Chondrocyte (in vitro differentiated cells): ENCODE measurements around the gene CDC34. TPM values are rescaled to one million over a fixed set of nuclear protein-coding genes. Genes with fewer than 3 reads are reported as not detected.

Experiments used
- DNase-seq: peaks from one replicate; pipeline ENCODE4 v3.0.0; 2021; ENCODE audit warnings: mixed read lengths, low spot score
- H3K27ac Mint-ChIP-seq: one replicate; pipeline ENCODE4 v1.8.0; 2021; ENCODE audit warnings: mild to moderate bottlenecking, moderate library complexity, mixed read lengths; ENCODE audit not compliant: unreplicated experiment
- H3K27me3 Mint-ChIP-seq: 2 replicates; pipeline ENCODE4 v1.8.0; 2021; ENCODE audit warnings: low read depth, mixed read lengths
- H3K36me3 Mint-ChIP-seq: 2 replicates; pipeline ENCODE4 v1.8.0; 2021; ENCODE audit warnings: low read depth, mixed read lengths
- H3K4me1 Mint-ChIP-seq: 2 replicates; pipeline ENCODE4 v1.8.0; 2021; ENCODE audit warnings: low read depth, mild to moderate bottlenecking, mixed read lengths
- H3K4me3 Mint-ChIP-seq: one replicate; pipeline ENCODE4 v1.8.0; 2021; ENCODE audit warnings: mild to moderate bottlenecking, moderate library complexity, mixed read lengths; ENCODE audit not compliant: unreplicated experiment
- H3K9me3 Mint-ChIP-seq: 2 replicates; pipeline ENCODE4 v1.8.0; 2021; ENCODE audit warnings: low read depth, mixed read lengths
- total RNA-seq: library from RNA; stranded (reverse); gene quantifications from 3 replicates; pipeline ENCODE4 v1.2.1, GENCODE V29; 2021
- TF ChIP-seq, protein P1 (sequence below): fragments of 200-600 bp; sonication (generic); IDR thresholded peaks from 2 replicates; pipeline ENCODE4 v1.5.0; 2021; ENCODE audit warnings: antibody characterized with exemption, mild to moderate bottlenecking, moderate library complexity

CDC34 gene
- total RNA-seq, 1 donor from 2014 or later: 66.9 TPM

DNA sequence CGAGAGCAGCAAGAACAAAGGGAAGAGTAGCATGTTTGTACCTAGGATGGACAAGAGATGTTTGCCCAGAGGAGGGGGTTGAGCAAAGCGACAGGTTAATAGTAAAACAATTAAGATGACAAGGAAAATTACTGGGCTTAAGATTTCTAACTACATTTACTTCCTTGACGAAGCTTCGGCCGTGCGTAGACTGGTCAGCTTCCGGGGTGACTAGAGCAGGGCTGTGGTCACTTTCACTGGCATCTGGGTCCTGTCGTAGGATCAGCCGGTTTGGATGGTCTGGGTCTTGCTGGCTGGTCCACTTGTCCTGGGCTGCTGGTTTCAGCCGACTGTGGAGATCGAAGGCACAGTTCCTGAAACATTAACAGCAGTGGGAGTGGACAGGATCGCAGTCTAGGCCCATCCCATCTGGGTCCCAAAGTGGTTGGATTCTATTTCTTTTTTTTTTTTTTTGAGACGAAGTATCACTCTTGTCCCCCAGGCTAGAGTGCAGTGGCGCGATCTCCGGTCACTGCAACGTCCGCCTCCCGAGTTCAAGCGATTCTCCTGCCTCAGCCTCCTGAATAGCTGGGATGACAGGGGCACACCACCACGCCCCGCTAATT is 35.8 kb downstream of the CDC34 start:
- no peak for DNase-seq
- TF ChIP-seq, protein P1, sequence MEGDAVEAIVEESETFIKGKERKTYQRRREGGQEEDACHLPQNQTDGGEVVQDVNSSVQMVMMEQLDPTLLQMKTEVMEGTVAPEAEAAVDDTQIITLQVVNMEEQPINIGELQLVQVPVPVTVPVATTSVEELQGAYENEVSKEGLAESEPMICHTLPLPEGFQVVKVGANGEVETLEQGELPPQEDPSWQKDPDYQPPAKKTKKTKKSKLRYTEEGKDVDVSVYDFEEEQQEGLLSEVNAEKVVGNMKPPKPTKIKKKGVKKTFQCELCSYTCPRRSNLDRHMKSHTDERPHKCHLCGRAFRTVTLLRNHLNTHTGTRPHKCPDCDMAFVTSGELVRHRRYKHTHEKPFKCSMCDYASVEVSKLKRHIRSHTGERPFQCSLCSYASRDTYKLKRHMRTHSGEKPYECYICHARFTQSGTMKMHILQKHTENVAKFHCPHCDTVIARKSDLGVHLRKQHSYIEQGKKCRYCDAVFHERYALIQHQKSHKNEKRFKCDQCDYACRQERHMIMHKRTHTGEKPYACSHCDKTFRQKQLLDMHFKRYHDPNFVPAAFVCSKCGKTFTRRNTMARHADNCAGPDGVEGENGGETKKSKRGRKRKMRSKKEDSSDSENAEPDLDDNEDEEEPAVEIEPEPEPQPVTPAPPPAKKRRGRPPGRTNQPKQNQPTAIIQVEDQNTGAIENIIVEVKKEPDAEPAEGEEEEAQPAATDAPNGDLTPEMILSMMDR: no peak
- no peak overlapping the region for H3K4me3 Mint-ChIP-seq
- H3K27me3 Mint-ChIP-seq: no peaks in the 10 kb centered on the region
- peaks cover 13% of the 10 kb centered on the region for H3K4me1 Mint-ChIP-seq
- no peak overlapping the region for H3K27ac Mint-ChIP-seq
- H3K36me3 Mint-ChIP-seq: no peaks in the 10 kb centered on the region
- H3K9me3 Mint-ChIP-seq: no peaks in the 10 kb centered on the region

DNA sequence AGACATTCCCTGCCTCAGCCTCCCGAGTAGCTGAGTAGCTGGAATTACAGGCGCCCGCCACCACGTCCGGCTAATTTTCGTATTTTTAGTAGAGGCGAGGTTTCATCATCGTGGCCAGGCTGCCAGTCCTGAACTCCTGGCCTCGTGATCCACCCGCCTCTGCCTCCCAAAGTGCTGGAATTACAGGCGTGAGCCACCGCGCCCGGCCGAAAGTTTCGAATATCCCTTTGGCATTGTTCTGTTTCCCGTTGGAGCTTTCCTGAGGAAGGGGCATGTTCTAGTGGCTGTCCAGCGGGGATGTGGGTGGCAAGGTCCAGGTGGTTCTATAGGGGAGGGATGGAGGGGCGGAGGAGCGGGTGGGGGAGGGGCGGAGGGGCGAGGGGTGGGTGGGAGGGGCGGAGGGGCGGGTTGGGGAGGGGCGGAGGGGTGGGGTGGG is 38.7 kb downstream of the CDC34 start:
- H3K4me3 Mint-ChIP-seq: no peak overlapping the region
- no peaks in the 10 kb centered on the region for H3K36me3 Mint-ChIP-seq
- DNase-seq: peak; percentile 43
- TF ChIP-seq, protein P1: no peak
- H3K9me3 Mint-ChIP-seq: no peaks in the 10 kb centered on the region
- peaks cover 33% of the 10 kb centered on the region for H3K4me1 Mint-ChIP-seq
- no peaks in the 10 kb centered on the region for H3K27me3 Mint-ChIP-seq
- H3K27ac Mint-ChIP-seq: no peak overlapping the region

DNA sequence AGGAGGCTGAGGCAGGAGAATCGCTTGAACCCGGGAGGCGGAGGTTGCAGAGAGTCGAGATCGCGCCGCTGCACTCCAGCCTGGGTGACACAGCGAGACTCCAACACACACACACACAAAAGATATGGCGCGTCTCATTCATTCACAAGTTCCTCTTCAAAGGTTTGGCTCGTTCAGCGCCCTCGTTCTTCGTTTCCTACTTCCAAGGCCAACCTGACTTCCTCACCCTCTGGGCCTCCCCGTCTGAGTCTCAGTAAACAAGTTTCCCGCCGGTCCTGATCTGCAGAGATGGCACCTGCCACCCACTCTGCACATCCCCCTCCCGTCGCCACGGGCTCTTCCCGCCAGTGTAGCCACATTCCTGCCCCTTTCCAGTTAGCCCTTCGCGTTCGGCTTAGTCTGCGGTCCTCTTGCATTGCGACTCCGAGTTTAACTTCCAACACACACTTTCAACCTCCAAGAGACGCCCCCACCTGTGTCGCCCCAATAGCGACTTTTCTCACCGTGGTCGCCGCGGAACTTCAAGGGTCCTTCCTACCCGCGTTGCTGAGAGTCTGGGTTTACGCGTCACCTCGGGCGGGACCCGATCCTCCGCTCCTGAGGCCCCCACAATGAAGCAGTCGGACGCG is 39.5 kb downstream of the CDC34 start:
- H3K27me3 Mint-ChIP-seq: no peaks in the 10 kb centered on the region
- TF ChIP-seq, protein P1: no peak

DNA sequence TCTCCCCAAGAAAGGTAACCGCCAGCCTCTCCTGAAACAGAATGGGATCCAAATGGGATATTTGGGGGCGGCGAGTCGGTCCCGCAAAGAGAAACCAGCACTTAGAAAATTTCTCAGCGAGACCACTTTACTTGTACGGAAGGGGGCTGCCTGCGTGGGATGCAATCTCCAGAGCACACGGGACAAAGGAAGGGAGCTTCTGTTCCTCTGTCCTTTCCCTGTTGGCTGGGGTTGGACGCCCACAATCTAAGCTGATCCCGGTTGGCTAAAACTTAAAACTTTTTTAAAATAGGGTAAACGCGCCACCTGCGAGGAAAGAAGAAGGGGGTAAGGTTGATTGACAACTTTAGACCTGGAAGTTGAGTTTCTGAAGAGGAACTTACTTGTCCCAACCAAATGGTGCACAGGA is 40.0 kb downstream of the CDC34 start:
- Mint-ChIP-seq H3K4me1 (peaks cover 45% of the 10 kb centered on the region), H3K36me3 (no peaks in the 10 kb centered on the region), H3K9me3 (no peaks in the 10 kb centered on the region), H3K4me3 (peak overlapping the region; percentile 90), H3K27me3 (no peaks in the 10 kb centered on the region), H3K27ac (peak overlapping the region; percentile 86)
- DNase-seq: no peak
- TF ChIP-seq, protein P1: no peak

More for the DNA sequence above, 39.5 kb downstream of the CDC34 start:
- Mint-ChIP-seq H3K4me1 (peaks cover 40% of the 10 kb centered on the region), H3K4me3 (peak overlapping the region; percentile 90), H3K27ac (peak overlapping the region; percentile 86), H3K36me3 (no peaks in the 10 kb centered on the region), H3K9me3 (no peaks in the 10 kb centered on the region)
- DNase-seq: peak; percentile 71

DNA sequence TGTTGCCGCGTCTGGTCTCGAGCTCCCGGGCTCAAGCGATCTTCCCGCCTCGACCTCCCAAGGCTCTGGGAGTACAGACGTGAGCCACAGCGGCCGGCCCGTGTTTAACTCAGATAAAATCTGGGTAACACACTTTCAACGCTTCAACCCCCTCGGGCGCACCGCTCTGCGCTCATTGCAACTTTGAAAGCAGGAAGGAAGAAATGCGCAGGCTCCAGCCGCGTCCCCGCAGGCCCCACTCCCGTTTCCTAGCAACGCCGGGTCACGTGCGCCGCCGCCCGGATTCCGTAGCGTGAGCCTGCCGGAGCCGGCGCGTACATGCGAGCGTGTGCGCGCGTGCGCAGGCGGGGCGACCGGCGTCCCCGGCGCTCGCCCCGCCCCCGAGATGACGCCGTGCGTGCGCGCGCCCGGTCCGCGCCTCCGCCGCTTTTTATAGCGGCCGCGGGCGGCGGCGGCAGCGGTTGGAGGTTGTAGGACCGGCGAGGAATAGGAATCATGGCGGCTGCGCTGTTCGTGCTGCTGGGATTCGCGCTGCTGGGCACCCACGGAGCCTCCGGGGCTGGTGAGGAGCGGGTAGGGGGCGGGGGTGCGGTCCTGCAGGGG is 40.7 kb downstream of the CDC34 start, which contains the start of gene BSG:
Gene BSG (plus strand): TSS at position 457 of the 603 bp plus-strand sequence. CDS start 39 bp downstream, at position 496.
- H3K27me3 Mint-ChIP-seq: no peaks in the 10 kb centered on the region

More for the DNA sequence above, 40.7 kb downstream of the CDC34 start, which contains the start of gene BSG:
- Mint-ChIP-seq H3K36me3 (no peaks in the 10 kb centered on the region), H3K4me3 (peak within 1 kb of the TSS; percentile 90), H3K27ac (peak within 1 kb of the TSS; percentile 99), H3K4me1 (peaks cover 49% of the 10 kb centered on the region), H3K9me3 (no peaks in the 10 kb centered on the region)
- DNase-seq: peak; percentile 98
- TF ChIP-seq, protein P1: no peak
